WTC11 (cell line): Measurements from ENCODE around the gene GPC6. TPM values are rescaled to one million over a fixed set of nuclear protein-coding genes. Genes with fewer than 3 reads are reported as not detected.

Experiments
- ATAC-seq: fragments of 200-7000 bp; cut with Tn5 transposase; 2 replicates; pipeline ENCODE4 v1.10.0; 2021; ENCODE audit warnings: mild to moderate bottlenecking, moderate library complexity
- CTCF ChIA-PET: fragments of 300-600 bp; sonication (Branson Sonifier 250); formaldehyde crosslinking; loops from one replicate; lab custom pipeline; 2021; ENCODE audit warnings: antibody characterized with exemption; lab: Charles Lee
- POLR2A ChIA-PET: fragments of 350-600 bp; sonication (Branson Sonifier 250); formaldehyde crosslinking; loops from one replicate; lab custom pipeline; 2021; ENCODE audit warnings: antibody characterized with exemption; lab: Charles Lee
- DNase-seq: peaks from one replicate; pipeline ENCODE4 v3.0.0; 2021; ENCODE audit warnings: low spot score
- H3K27ac Mint-ChIP-seq: 2 replicates; pipeline ENCODE4 v1.8.0; 2021; ENCODE audit warnings: mixed read lengths
- H3K27me3 Mint-ChIP-seq: 2 replicates; pipeline ENCODE4 v1.8.0; 2021; ENCODE audit warnings: low read depth, mild to moderate bottlenecking, moderate library complexity, mixed read lengths
- H3K36me3 Mint-ChIP-seq: 2 replicates; pipeline ENCODE4 v1.8.0; 2021; ENCODE audit warnings: mixed read lengths
- H3K4me1 Mint-ChIP-seq: 2 replicates; pipeline ENCODE4 v1.8.0; 2022; ENCODE audit warnings: mixed read lengths
- H3K4me3 Mint-ChIP-seq: 2 replicates; pipeline ENCODE4 v1.8.0; 2021; ENCODE audit warnings: mild to moderate bottlenecking, moderate library complexity, mixed read lengths
- H3K9me3 Mint-ChIP-seq: 2 replicates; pipeline ENCODE4 v1.8.0; 2021; ENCODE audit warnings: mixed read lengths
- AR ChIP-seq: fragments of 250-450 bp; sonication (Bioruptor Pico); IDR thresholded peaks from 2 replicates; pipeline ENCODE4 v1.9.0; 2021; ENCODE audit warnings: mild to moderate bottlenecking
- ARID4B ChIP-seq: sonication (generic); formaldehyde crosslinking; IDR thresholded peaks from 2 replicates; pipeline ENCODE4 v1.8.0; 2023; ENCODE audit warnings: missing genetic modification reagents, mild to moderate bottlenecking, borderline replicate concordance
- E2F1 ChIP-seq: sonication (generic); formaldehyde crosslinking; IDR thresholded peaks from 2 replicates; pipeline ENCODE4 v1.8.0; 2022; ENCODE audit warnings: mild to moderate bottlenecking, missing genetic modification reagents
- E2F5 ChIP-seq: sonication (generic); formaldehyde crosslinking; IDR thresholded peaks from 2 replicates; pipeline ENCODE4 v1.8.1; 2022; ENCODE audit warnings: mild to moderate bottlenecking, moderate library complexity, missing genetic modification reagents
- ESRRA ChIP-seq: sonication (generic); formaldehyde crosslinking; IDR thresholded peaks from 2 replicates; pipeline ENCODE4 v1.8.1; 2022; ENCODE audit warnings: mild to moderate bottlenecking, missing genetic modification reagents, borderline replicate concordance
- FOXJ3 ChIP-seq: sonication (generic); formaldehyde crosslinking; IDR thresholded peaks from 2 replicates; pipeline ENCODE4 v1.9.0; 2021; ENCODE audit warnings: missing genetic modification reagents, mild to moderate bottlenecking, borderline replicate concordance
- HMGA2 ChIP-seq: fragments of 250-450 bp; sonication (Bioruptor Pico); IDR thresholded peaks from 2 replicates; pipeline ENCODE4 v1.4.0; 2021; ENCODE audit warnings: mild to moderate bottlenecking, moderate library complexity
- IRF2 ChIP-seq: sonication (generic); formaldehyde crosslinking; IDR thresholded peaks from 2 replicates; pipeline ENCODE4 v1.8.0; 2022; ENCODE audit warnings: low read depth, missing genetic modification reagents, borderline replicate concordance
- KAT7 ChIP-seq: sonication (generic); formaldehyde crosslinking; IDR thresholded peaks from 2 replicates; pipeline ENCODE4 v1.8.1; 2023; ENCODE audit warnings: missing genetic modification reagents, mild to moderate bottlenecking, borderline replicate concordance
- NR2C2 ChIP-seq: sonication (generic); formaldehyde crosslinking; IDR thresholded peaks from 2 replicates; pipeline ENCODE4 v1.8.0; 2022; ENCODE audit warnings: mild to moderate bottlenecking, missing genetic modification reagents
- PRRX2 ChIP-seq: fragments of 250-450 bp; sonication (Bioruptor Pico); IDR thresholded peaks from 2 replicates; pipeline ENCODE4 v1.8.0; 2021; ENCODE audit warnings: mild to moderate bottlenecking
- SMAD4 ChIP-seq: sonication (generic); formaldehyde crosslinking; IDR thresholded peaks from 2 replicates; pipeline ENCODE4 v1.8.0; 2022; ENCODE audit warnings: mild to moderate bottlenecking, missing genetic modification reagents
- SP1 ChIP-seq: sonication (generic); formaldehyde crosslinking; conservative IDR thresholded peaks from 2 replicates; pipeline ENCODE4 v1.8.1; 2022; ENCODE audit warnings: missing genetic modification reagents
- TEAD4 ChIP-seq: sonication (generic); formaldehyde crosslinking; IDR thresholded peaks from 2 replicates; pipeline ENCODE4 v1.8.0; 2022; ENCODE audit warnings: mild to moderate bottlenecking, missing genetic modification reagents
- ZNF219 ChIP-seq: sonication (generic); formaldehyde crosslinking; IDR thresholded peaks from 2 replicates; pipeline ENCODE4 v1.8.0; 2023; ENCODE audit warnings: missing genetic modification reagents, mild to moderate bottlenecking, borderline replicate concordance
- ZNF232 ChIP-seq: sonication (generic); formaldehyde crosslinking; IDR thresholded peaks from 2 replicates; pipeline ENCODE4 v1.8.0; 2022; ENCODE audit warnings: mild to moderate bottlenecking, missing genetic modification reagents
- ZNF396 ChIP-seq: fragments of 250-450 bp; sonication (Bioruptor Pico); IDR thresholded peaks from 2 replicates; pipeline ENCODE4 v1.8.0; 2021; ENCODE audit warnings: mild to moderate bottlenecking, moderate library complexity, borderline replicate concordance
- total RNA-seq: library from RNA; stranded (reverse); gene quantifications from 3 replicates; pipeline ENCODE4 v1.2.3, GENCODE V29; 2021
- TF ChIP-seq, protein P1 (sequence below): sonication (generic); formaldehyde crosslinking; IDR thresholded peaks from 2 replicates; pipeline ENCODE4 v1.8.1; 2023; ENCODE audit warnings: mild to moderate bottlenecking, missing genetic modification reagents, moderate library complexity
- TF ChIP-seq, protein P2 (sequence below): sonication (generic); formaldehyde crosslinking; IDR thresholded peaks from 2 replicates; pipeline ENCODE4 v1.8.1; 2023; ENCODE audit warnings: mild to moderate bottlenecking, missing genetic modification reagents
- TF ChIP-seq, protein P3 (sequence below): fragments of 250-450 bp; sonication (Bioruptor Pico); IDR thresholded peaks from 2 replicates; pipeline ENCODE4 v1.9.0; 2021; ENCODE audit warnings: moderate library complexity, mild to moderate bottlenecking, inconsistent platforms, borderline replicate concordance
- TF ChIP-seq, protein P4 (sequence below): sonication (generic); formaldehyde crosslinking; IDR thresholded peaks from 2 replicates; pipeline ENCODE4 v1.8.1; 2023; ENCODE audit warnings: mild to moderate bottlenecking, moderate library complexity, missing genetic modification reagents

The GPC6 gene
- total RNA-seq, 1 experiment from 2014 or later = 19.5 TPM

- TF ChIP-seq, protein P1, sequence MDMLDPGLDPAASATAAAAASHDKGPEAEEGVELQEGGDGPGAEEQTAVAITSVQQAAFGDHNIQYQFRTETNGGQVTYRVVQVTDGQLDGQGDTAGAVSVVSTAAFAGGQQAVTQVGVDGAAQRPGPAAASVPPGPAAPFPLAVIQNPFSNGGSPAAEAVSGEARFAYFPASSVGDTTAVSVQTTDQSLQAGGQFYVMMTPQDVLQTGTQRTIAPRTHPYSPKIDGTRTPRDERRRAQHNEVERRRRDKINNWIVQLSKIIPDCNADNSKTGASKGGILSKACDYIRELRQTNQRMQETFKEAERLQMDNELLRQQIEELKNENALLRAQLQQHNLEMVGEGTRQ (CRISPR knock-in tag) = no peak
- TF ChIP-seq AR (CRISPR knock-in tag) (no peak), FOXJ3 (no peak), E2F1 (CRISPR knock-in tag) (no peak), HMGA2 (CRISPR knock-in tag) (no peak), ARID4B (no peak), SP1 (CRISPR knock-in tag) (no peak), E2F5 (no peak)
- Mint-ChIP-seq H3K9me3 (no peaks in the 10 kb centered on the region), H3K27ac (no peak overlapping the region), H3K4me1 (peaks cover 15% of the 10 kb centered on the region), H3K36me3 (no peaks in the 10 kb centered on the region), H3K27me3 (no peaks in the 10 kb centered on the region), H3K4me3 (no peak overlapping the region)
- ATAC-seq (no peak), DNase-seq (no peak)
- ChIA-PET POLR2A (no interaction called here), CTCF (no interaction called here)
These were observed 419.6 kb downstream of the GPC6 start for GRCh38 chr13:93646245-93646644.

GRCh38 chr13:93649496-93649895 lies 422.9 kb downstream of the GPC6 start:
- ATAC-seq (no peak), DNase-seq (no peak)
- peaks cover 19% of the 10 kb centered on the region for H3K4me1 Mint-ChIP-seq
- POLR2A ChIA-PET = no interaction called here
- no peaks in the 10 kb centered on the region for H3K9me3 Mint-ChIP-seq
- no peaks in the 10 kb centered on the region for H3K27me3 Mint-ChIP-seq
- no peak overlapping the region for H3K4me3 Mint-ChIP-seq
- H3K27ac Mint-ChIP-seq = no peak overlapping the region
- CTCF ChIA-PET = interaction anchor here (0.8 kb wide), 1 partner anchor 47 kb away, joined by 7 read pairs; no protein-coding TSS in a partner anchor
- no peaks in the 10 kb centered on the region for H3K36me3 Mint-ChIP-seq
- TF ChIP-seq SMAD4 (CRISPR knock-in tag) = no peak
- no peak for TF ChIP-seq ZNF219 (CRISPR knock-in tag)
- TF ChIP-seq, protein P2, sequence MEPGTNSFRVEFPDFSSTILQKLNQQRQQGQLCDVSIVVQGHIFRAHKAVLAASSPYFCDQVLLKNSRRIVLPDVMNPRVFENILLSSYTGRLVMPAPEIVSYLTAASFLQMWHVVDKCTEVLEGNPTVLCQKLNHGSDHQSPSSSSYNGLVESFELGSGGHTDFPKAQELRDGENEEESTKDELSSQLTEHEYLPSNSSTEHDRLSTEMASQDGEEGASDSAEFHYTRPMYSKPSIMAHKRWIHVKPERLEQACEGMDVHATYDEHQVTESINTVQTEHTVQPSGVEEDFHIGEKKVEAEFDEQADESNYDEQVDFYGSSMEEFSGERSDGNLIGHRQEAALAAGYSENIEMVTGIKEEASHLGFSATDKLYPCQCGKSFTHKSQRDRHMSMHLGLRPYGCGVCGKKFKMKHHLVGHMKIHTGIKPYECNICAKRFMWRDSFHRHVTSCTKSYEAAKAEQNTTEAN (CRISPR knock-in tag) = no peak
- no peak for TF ChIP-seq TEAD4 (CRISPR knock-in tag)
- TF ChIP-seq, protein P3, sequence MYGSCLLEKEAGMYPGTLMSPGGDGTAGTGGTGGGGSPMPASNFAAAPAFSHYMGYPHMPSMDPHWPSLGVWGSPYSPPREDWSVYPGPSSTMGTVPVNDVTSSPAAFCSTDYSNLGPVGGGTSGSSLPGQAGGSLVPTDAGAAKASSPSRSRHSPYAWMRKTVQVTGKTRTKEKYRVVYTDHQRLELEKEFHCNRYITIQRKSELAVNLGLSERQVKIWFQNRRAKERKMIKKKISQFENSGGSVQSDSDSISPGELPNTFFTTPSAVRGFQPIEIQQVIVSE (CRISPR knock-in tag) = no peak
- TF ChIP-seq, protein P1 (CRISPR knock-in tag) = no peak
- TF ChIP-seq ESRRA (CRISPR knock-in tag) = no peak
- TF ChIP-seq ZNF396 = no peak
- no peak for TF ChIP-seq PRRX2 (CRISPR knock-in tag)
- no peak for TF ChIP-seq KAT7 (CRISPR knock-in tag)
- TF ChIP-seq NR2C2 (CRISPR knock-in tag) = no peak
- TF ChIP-seq, protein P4, sequence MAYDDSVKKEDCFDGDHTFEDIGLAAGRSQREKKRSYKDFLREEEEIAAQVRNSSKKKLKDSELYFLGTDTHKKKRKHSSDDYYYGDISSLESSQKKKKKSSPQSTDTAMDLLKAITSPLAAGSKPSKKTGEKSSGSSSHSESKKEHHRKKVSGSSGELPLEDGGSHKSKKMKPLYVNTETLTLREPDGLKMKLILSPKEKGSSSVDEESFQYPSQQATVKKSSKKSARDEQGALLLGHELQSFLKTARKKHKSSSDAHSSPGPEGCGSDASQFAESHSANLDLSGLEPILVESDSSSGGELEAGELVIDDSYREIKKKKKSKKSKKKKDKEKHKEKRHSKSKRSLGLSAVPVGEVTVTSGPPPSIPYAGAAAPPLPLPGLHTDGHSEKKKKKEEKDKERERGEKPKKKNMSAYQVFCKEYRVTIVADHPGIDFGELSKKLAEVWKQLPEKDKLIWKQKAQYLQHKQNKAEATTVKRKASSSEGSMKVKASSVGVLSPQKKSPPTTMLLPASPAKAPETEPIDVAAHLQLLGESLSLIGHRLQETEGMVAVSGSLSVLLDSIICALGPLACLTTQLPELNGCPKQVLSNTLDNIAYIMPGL = no peak
- TF ChIP-seq IRF2 (CRISPR knock-in tag) = no peak
- TF ChIP-seq ZNF232 (CRISPR knock-in tag) = no peak
